M059J (cell line): ENCODE results near the gene SORBS1. TPM values are rescaled to one million over a fixed set of nuclear protein-coding genes. Genes with fewer than 3 reads are reported as not detected.

ENCODE experiments used
- DNase-seq: peaks from one replicate; pipeline ENCODE4 v3.0.0-alpha.2; 2012; ENCODE audit warnings: low read depth
- total RNA-seq: library from RNA; depleted of rRNA; stranded (reverse); fragments of >200 nt; shearing (Covaris generic); gene quantifications from 2 replicates; pipeline ENCODE4 v1.2.3, GENCODE V29; 2014

SORBS1 gene
- total RNA-seq, 1 experiment from 2014 or later: 2.4 TPM

GRCh38 chr10:95462740-95463667 is 98.2 kb downstream of the SORBS1 start:
- no peak for DNase-seq

- DNase-seq: no peak
Observed at GRCh38 chr10:95461611-95462010, 99.6 kb downstream of the SORBS1 start.

GRCh38 chr10:95459446-95460045 is 101.6 kb downstream of the SORBS1 start:
- DNase-seq: no peak

GRCh38 chr10:95458871-95459270 is 102.3 kb downstream of the SORBS1 start:
- DNase-seq: no peak

- no peak for DNase-seq
Observed at GRCh38 chr10:95458014-95458413, 103.2 kb downstream of the SORBS1 start.

GRCh38 chr10:95457319-95457886 is 103.8 kb downstream of the SORBS1 start:
- DNase-seq: peak; percentile 42

- DNase-seq: no peak
Observed at GRCh38 chr10:95456516-95456915, 104.7 kb downstream of the SORBS1 start.

GRCh38 chr10:95454940-95455339 is 106.2 kb downstream of the SORBS1 start:
- no peak for DNase-seq

- no peak for DNase-seq
Observed at GRCh38 chr10:95454356-95454755, 106.8 kb downstream of the SORBS1 start.

GRCh38 chr10:95451568-95452524 is 109.3 kb downstream of the SORBS1 start:
- DNase-seq: no peak

GRCh38 chr10:95451150-95451549 is 110.0 kb downstream of the SORBS1 start:
- no peak for DNase-seq

GRCh38 chr10:95450188-95450587 is 111.0 kb downstream of the SORBS1 start:
- DNase-seq: no peak

GRCh38 chr10:95447685-95448084 is 113.5 kb downstream of the SORBS1 start:
- peak; percentile 11 for DNase-seq

- peak; percentile 85 for DNase-seq
Observed at GRCh38 chr10:95445837-95446486, 115.2 kb downstream of the SORBS1 start.

- peak; percentile 88 for DNase-seq
Observed at GRCh38 chr10:95445223-95445836, 115.8 kb downstream of the SORBS1 start.

- DNase-seq: no peak
Observed at GRCh38 chr10:95444792-95445191, 116.4 kb downstream of the SORBS1 start.

- no peak for DNase-seq
Observed at GRCh38 chr10:95443636-95444035, 117.5 kb downstream of the SORBS1 start.

GRCh38 chr10:95442341-95442740 is 118.8 kb downstream of the SORBS1 start:
- no peak for DNase-seq

- DNase-seq: no peak
Observed at GRCh38 chr10:95441547-95441923, 119.6 kb downstream of the SORBS1 start.

- DNase-seq: peak; percentile 68
Observed at GRCh38 chr10:95440756-95441546, 120.2 kb downstream of the SORBS1 start.
